Esophagus squamous epithelium (tissue), 4 donors: ENCODE data around the gene TBX4.

ENCODE experiments used
- CTCF ChIP-seq, 6 experiments: fragments of 450-650 bp in 4 of 6; fragments of 200-600 bp in 2 of 6; sonication (generic) in 2 of 6; IDR thresholded peaks; one replicate each; pipeline ENCODE4 v1.5.1; 2016 to 2019; ENCODE audit warnings: antibody characterized with exemption in 6 of 6, mild to moderate bottlenecking in 4 of 6, moderate library complexity in 4 of 6
- POLR2A ChIP-seq, 4 donors: fragments of 450-650 bp; IDR thresholded peaks; one replicate each; pipeline ENCODE4 v1.6.1; 2017; ENCODE audit warnings: antibody characterized with exemption in 4 of 4, mild to moderate bottlenecking in 4 of 4, moderate library complexity in 3 of 4

GRCh38 chr17:61511480-61512182, 59.4 kb downstream of the TBX4 start:
- TF ChIP-seq CTCF (IDR thresholded peaks at IDR 0.05): no peak
- TF ChIP-seq POLR2A (IDR thresholded peaks at IDR 0.05): no peak
